IMR-90 (cell line): ENCODE data around the gene SEC24D. TPM values are rescaled to one million over a fixed set of nuclear protein-coding genes. Genes with fewer than 3 reads are reported as not detected.
"Not testable (repeated sequence)": the region's sequence is repeated elsewhere in the genome, so short reads cannot be mapped to it uniquely, and the experiment has no call there.

ENCODE experiments used
- ATAC-seq: fragments of 200-7000 bp; cut with Tn5 transposase; 2 replicates; pipeline ENCODE4 v1.9.1; 2020; ENCODE audit warnings: low read depth, mild to moderate bottlenecking, moderate library complexity
- BruUV-seq: library from RNA; stranded (reverse); fragments of 400-500 nt; replicated peaks from 2 replicates; lab custom pipeline; 2021; lab: Mats Ljungman, UMichigan
- CTCF ChIA-PET: fragments of 300-600 bp; formaldehyde crosslinking; extraction: SDS; loops from one replicate; lab custom pipeline; 2021; ENCODE audit warnings: antibody characterized with exemption; lab: Yijun Ruan, JAX
- POLR2A ChIA-PET: fragments of 300-600 bp; sonication (Branson Sonifier 250); formaldehyde crosslinking; loops from one replicate; lab custom pipeline; 2022; ENCODE audit warnings: antibody characterized with exemption; ENCODE audit not compliant: unreplicated experiment; lab: Charles Lee
- DNase-seq: peaks from one replicate; pipeline ENCODE4 v3.0.0; 2013
- H2AFZ ChIP-seq: replicated peaks from 2 replicates; pipeline ENCODE3; 2013; ENCODE audit warnings: low read length, mild to moderate bottlenecking; ENCODE audit not compliant: poor library complexity
- H2AK5ac ChIP-seq: 2 replicates; pipeline ENCODE4 v1.6.1; 2013; ENCODE audit warnings: low read depth, low read length, inconsistent platforms
- H2AK9ac ChIP-seq: replicated peaks from 2 replicates; pipeline ENCODE3; 2013; ENCODE audit warnings: mild to moderate bottlenecking, low read depth, low read length, moderate library complexity; ENCODE audit not compliant: poor library complexity
- H2BK120ac ChIP-seq: 2 replicates; pipeline ENCODE4 v1.6.1; 2013; ENCODE audit warnings: low read depth, low read length, inconsistent platforms
- H2BK15ac ChIP-seq: 3 replicates; pipeline ENCODE4 v1.6.1; 2013; ENCODE audit warnings: low read depth, low read length, inconsistent platforms
- H2BK20ac ChIP-seq: 2 replicates; pipeline ENCODE4 v1.6.1; 2013; ENCODE audit warnings: low read depth, mild to moderate bottlenecking, inconsistent platforms, low read length, moderate library complexity
- H2BK5ac ChIP-seq: 2 replicates; pipeline ENCODE4 v1.6.1; 2013; ENCODE audit warnings: mild to moderate bottlenecking, low read depth, low read length, inconsistent platforms; ENCODE audit not compliant: poor library complexity, severe bottlenecking
- H3K14ac ChIP-seq: replicated peaks from 2 replicates; pipeline ENCODE4 v1.6.1; 2013; ENCODE audit warnings: low read depth, low read length, inconsistent platforms
- H3K18ac ChIP-seq: 2 replicates; pipeline ENCODE4 v1.6.1; 2013; ENCODE audit warnings: low read depth, low read length, control low read depth
- H3K23ac ChIP-seq: 2 replicates; pipeline ENCODE4 v1.6.1; 2013; ENCODE audit warnings: low read depth, low read length, inconsistent platforms
- H3K27ac ChIP-seq: 2 replicates; pipeline ENCODE4 v1.5.1; 2013; ENCODE audit warnings: mild to moderate bottlenecking, control low read depth, low read length; ENCODE audit not compliant: insufficient read depth
- H3K27me3 ChIP-seq: 2 replicates; pipeline ENCODE4 v1.6.1; 2013; ENCODE audit warnings: low read length; ENCODE audit not compliant: control insufficient read depth, insufficient read depth
- H3K36me3 ChIP-seq: 2 replicates; pipeline ENCODE4 v1.6.1; 2013; ENCODE audit warnings: low read length, mixed read lengths; ENCODE audit not compliant: control insufficient read depth, insufficient read depth
- H3K4ac ChIP-seq: 2 replicates; pipeline ENCODE4 v1.6.1; 2013; ENCODE audit warnings: low read depth, low read length, inconsistent platforms
- H3K4me1 ChIP-seq: 2 replicates; pipeline ENCODE4 v1.6.1; 2013; ENCODE audit warnings: low read length, mixed read lengths; ENCODE audit not compliant: control insufficient read depth, insufficient read depth
- H3K4me2 ChIP-seq: 2 replicates; pipeline ENCODE4 v1.6.1; 2013; ENCODE audit warnings: low read depth, mild to moderate bottlenecking, control low read depth, low read length, moderate library complexity
- H3K4me3 ChIP-seq: 2 replicates; pipeline ENCODE4 v1.5.1; 2013; ENCODE audit warnings: low read depth, mild to moderate bottlenecking, control low read depth, low read length, moderate library complexity; ENCODE audit not compliant: insufficient read depth
- H3K56ac ChIP-seq: 2 replicates; pipeline ENCODE4 v1.6.1; 2013; ENCODE audit warnings: low read length, inconsistent platforms; ENCODE audit not compliant: insufficient read depth; ENCODE audit errors: extremely low read depth
- H3K79me1 ChIP-seq, 2 experiments: 2 replicates each; pipeline ENCODE4 v1.6.1; 2013; ENCODE audit warnings: low read length in 2 of 2, inconsistent platforms in 1 of 2, low read depth in 1 of 2
- H3K9ac ChIP-seq: 2 replicates; pipeline ENCODE4 v1.6.1; 2013; ENCODE audit warnings: low read depth, low read length, control low read depth
- H3K9me1 ChIP-seq: 2 replicates; pipeline ENCODE4 v1.6.1; 2013; ENCODE audit warnings: low read length, inconsistent platforms; ENCODE audit not compliant: insufficient read depth
- H3K9me3 ChIP-seq: 2 replicates; pipeline ENCODE4 v1.6.1; 2013; ENCODE audit warnings: low read length; ENCODE audit not compliant: control insufficient read depth, insufficient read depth
- H4K20me1 ChIP-seq: 2 replicates; pipeline ENCODE4 v1.6.1; 2013; ENCODE audit warnings: low read length, inconsistent platforms; ENCODE audit not compliant: insufficient read depth
- H4K5ac ChIP-seq: 2 replicates; pipeline ENCODE4 v1.6.1; 2013; ENCODE audit warnings: mild to moderate bottlenecking, low read depth, low read length, control low read depth
- H4K8ac ChIP-seq, 2 experiments: 2 replicates each; pipeline ENCODE4 v1.6.1; 2013; ENCODE audit warnings: low read depth in 2 of 2, low read length in 2 of 2, control low read depth in 1 of 2, inconsistent platforms in 1 of 2
- H4K91ac ChIP-seq: 2 replicates; pipeline ENCODE4 v1.6.1; 2013; ENCODE audit warnings: low read depth, low read length, inconsistent platforms; ENCODE audit not compliant: insufficient read depth
- WGBS, 2 experiments: methylation state at CpG; one replicate each; pipeline versions ENCODE4 v1.1.5 to v1.1.7; 2013; ENCODE audit warnings: missing lambda C conversion rate in 2 of 2; ENCODE audit not compliant: insufficient read length in 1 of 2; ENCODE audit errors: extremely low coverage in 2 of 2; 5-methylcytosine and 5-hydroxymethylcytosine counted together
- dilution Hi-C: fragments of 300-500 bp; cut with HindIII; formaldehyde crosslinking; loops from one replicate; pipeline ENCODE4 v1.14.3; 2018; ENCODE audit warnings: low sequenced_read_pairs; ENCODE audit not compliant: unreplicated experiment
- in situ Hi-C: fragments of 300-500 bp; cut with MboI; formaldehyde crosslinking; loops from 3 replicates; pipeline ENCODE4 v1.14.3; 2019; ENCODE audit warnings: low sequenced_read_pairs, inconsistent platforms, mixed read lengths
- intact Hi-C: fragments of 100-400 bp; cut with micrococcal nuclease; formaldehyde crosslinking; loops from 2 replicates; pipeline ENCODE4 v1.10.0; 2022
- polyA plus RNA-seq, 3 experiments: library from polyadenylated mRNA; depleted of rRNA; stranded (reverse); fragments of >200 nt; gene quantifications; 2 replicates each; pipeline ENCODE4 v1.2.3, GENCODE V29; 2012; ENCODE audit warnings: low replicate concordance in 1 of 3
- total RNA-seq: library from RNA; depleted of rRNA; stranded (reverse); fragments of >200 nt; gene quantifications from 2 replicates; pipeline ENCODE4 v1.2.3, GENCODE V29; 2012

Gene SEC24D
- total and polyA plus RNA-seq, 2 of the 4 experiments (the other 2 are of a cell fraction) = 93.2 to 111 TPM

GRCh38 chr4:118776955-118777640, 58.8 kb downstream of the SEC24D start:
- ATAC-seq, H2AK5ac ChIP-seq, in situ Hi-C loops, H3K18ac ChIP-seq, H2BK5ac ChIP-seq, H2BK20ac ChIP-seq, BruUV-seq, H2AFZ ChIP-seq, dilution Hi-C loops, H3K9ac ChIP-seq, H3K27me3 ChIP-seq, H3K56ac ChIP-seq, H2BK120ac ChIP-seq, intact Hi-C loops, H3K9me1 ChIP-seq, H4K8ac ChIP-seq, H3K14ac ChIP-seq, H3K4ac ChIP-seq, H2AK9ac ChIP-seq, H3K27ac ChIP-seq, H2BK15ac ChIP-seq, H3K36me3 ChIP-seq, H3K4me3 ChIP-seq, POLR2A ChIA-PET, H4K91ac ChIP-seq, H3K4me1 ChIP-seq, DNase-seq, H3K23ac ChIP-seq, CTCF ChIA-PET, H4K5ac ChIP-seq, H3K4me2 ChIP-seq, H3K9me3 ChIP-seq: not testable (repeated sequence)
- Histone ChIP-seq H4K20me1 (peaks cover 43% of the 10 kb centered on the region; the same call in 1 of the 2 replicates), H3K79me1 (peaks cover 15 to 43% of the 10 kb centered on the region in 2 experiments; a peak in 3 of 4 replicates)
- no CpG with 5 or more reads among the region's 2 CpGs for WGBS, 2 experiments
